Neural cell (in vitro differentiated cells): ENCODE data around the gene RAB27B.

Experiments used
- EP300 ChIP-seq: fragments of 450-650 bp; conservative IDR thresholded peaks from 2 replicates; pipeline ENCODE4 v1.6.1; 2014; ENCODE audit warnings: antibody characterized with exemption, mild to moderate bottlenecking, moderate library complexity; ENCODE audit not compliant: poor library complexity, severe bottlenecking
- EZH2 ChIP-seq: fragments of 200-600, 300-800 bp; shearing (Covaris generic), sonication (generic); IDR thresholded peaks from 2 replicates; pipeline ENCODE4 v1.6.1; 2014; ENCODE audit warnings: antibody characterized with exemption, low read length, borderline replicate concordance, mild to moderate bottlenecking; ENCODE audit not compliant: insufficient read depth, poor library complexity, severe bottlenecking
- RAD21 ChIP-seq: fragments of 450-650 bp; conservative IDR thresholded peaks from 2 replicates; pipeline ENCODE4 v1.6.1; 2014; ENCODE audit warnings: antibody characterized with exemption, mild to moderate bottlenecking, moderate library complexity
- TF ChIP-seq, protein P1 (sequence below): fragments of 450-650 bp; IDR thresholded peaks from 2 replicates; pipeline ENCODE4 v1.5.1; 2014; ENCODE audit warnings: antibody characterized with exemption, mild to moderate bottlenecking, moderate library complexity; ENCODE audit not compliant: poor library complexity, severe bottlenecking
- TF ChIP-seq, protein P2 (sequence below): IDR thresholded peaks from 2 replicates; pipeline ENCODE4 v1.6.1; 2012; ENCODE audit warnings: borderline replicate concordance

DNA sequence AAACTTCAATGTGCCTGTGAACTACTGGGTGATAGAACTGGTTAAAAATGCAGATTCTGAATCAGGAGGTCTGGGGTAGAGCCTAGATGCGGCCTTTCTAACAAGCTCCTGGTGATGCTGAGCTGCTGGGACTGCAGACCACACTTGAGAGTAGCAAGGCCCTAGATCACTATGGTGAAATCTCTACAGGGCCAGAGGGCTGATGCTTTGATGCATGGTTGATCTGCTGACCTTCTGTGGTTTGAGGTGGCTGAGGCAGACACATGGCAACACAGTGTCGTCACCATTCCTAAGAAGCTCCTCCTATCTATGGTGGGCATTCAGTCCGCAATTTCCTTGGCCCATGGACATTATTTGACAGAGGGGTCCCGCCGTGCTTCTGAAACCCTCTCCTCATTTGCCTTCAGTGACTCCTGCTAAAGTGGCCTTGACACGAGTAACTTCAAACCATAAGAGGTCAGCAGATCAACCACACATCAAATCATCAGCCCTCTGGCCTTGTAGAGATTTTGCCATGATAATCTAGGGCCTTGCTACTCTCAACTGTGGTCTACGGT, 111.2 kb downstream of the RAB27B start:
- TF ChIP-seq, protein P1, sequence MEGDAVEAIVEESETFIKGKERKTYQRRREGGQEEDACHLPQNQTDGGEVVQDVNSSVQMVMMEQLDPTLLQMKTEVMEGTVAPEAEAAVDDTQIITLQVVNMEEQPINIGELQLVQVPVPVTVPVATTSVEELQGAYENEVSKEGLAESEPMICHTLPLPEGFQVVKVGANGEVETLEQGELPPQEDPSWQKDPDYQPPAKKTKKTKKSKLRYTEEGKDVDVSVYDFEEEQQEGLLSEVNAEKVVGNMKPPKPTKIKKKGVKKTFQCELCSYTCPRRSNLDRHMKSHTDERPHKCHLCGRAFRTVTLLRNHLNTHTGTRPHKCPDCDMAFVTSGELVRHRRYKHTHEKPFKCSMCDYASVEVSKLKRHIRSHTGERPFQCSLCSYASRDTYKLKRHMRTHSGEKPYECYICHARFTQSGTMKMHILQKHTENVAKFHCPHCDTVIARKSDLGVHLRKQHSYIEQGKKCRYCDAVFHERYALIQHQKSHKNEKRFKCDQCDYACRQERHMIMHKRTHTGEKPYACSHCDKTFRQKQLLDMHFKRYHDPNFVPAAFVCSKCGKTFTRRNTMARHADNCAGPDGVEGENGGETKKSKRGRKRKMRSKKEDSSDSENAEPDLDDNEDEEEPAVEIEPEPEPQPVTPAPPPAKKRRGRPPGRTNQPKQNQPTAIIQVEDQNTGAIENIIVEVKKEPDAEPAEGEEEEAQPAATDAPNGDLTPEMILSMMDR: no peak
- TF ChIP-seq EP300 (no peak), EZH2 (no peak), RAD21 (no peak)
- TF ChIP-seq, protein P2, sequence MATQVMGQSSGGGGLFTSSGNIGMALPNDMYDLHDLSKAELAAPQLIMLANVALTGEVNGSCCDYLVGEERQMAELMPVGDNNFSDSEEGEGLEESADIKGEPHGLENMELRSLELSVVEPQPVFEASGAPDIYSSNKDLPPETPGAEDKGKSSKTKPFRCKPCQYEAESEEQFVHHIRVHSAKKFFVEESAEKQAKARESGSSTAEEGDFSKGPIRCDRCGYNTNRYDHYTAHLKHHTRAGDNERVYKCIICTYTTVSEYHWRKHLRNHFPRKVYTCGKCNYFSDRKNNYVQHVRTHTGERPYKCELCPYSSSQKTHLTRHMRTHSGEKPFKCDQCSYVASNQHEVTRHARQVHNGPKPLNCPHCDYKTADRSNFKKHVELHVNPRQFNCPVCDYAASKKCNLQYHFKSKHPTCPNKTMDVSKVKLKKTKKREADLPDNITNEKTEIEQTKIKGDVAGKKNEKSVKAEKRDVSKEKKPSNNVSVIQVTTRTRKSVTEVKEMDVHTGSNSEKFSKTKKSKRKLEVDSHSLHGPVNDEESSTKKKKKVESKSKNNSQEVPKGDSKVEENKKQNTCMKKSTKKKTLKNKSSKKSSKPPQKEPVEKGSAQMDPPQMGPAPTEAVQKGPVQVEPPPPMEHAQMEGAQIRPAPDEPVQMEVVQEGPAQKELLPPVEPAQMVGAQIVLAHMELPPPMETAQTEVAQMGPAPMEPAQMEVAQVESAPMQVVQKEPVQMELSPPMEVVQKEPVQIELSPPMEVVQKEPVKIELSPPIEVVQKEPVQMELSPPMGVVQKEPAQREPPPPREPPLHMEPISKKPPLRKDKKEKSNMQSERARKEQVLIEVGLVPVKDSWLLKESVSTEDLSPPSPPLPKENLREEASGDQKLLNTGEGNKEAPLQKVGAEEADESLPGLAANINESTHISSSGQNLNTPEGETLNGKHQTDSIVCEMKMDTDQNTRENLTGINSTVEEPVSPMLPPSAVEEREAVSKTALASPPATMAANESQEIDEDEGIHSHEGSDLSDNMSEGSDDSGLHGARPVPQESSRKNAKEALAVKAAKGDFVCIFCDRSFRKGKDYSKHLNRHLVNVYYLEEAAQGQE: no peak
